ENCODE measurements around the gene ARHGEF17.

DNA sequence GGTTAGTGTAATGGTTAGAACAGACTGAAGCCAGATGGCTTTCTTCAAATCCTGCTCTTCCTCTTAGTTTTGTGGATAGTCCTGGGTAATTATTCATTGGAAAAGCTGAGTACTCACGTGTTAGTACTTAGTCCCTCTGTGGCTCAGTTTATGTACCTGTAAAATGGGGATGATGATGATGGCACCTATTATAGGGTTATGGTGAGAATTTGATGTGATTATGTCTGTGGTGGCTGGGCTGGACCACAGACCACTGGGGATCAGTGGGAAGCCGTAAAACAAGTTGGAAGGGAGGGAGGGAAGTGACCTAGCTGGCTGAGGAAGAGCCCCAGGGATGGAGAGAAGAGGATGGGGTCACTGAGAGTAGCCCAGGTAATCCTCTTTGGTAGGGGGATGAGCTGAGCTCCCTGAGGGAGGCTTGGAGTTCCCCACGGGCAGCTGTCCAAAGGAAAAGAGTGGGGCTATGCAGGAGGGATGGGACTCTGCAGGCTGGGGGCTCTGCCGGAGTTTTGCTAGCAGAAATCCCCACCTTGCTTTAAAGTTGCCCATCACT is 19.8 kb downstream of the ARHGEF17 start:
- TF ChIP-seq EZH2 (IDR thresholded peaks at IDR 0.05; ENCODE audit: borderline replicate concordance, low read length), result no peak
- TF ChIP-seq, protein P1, sequence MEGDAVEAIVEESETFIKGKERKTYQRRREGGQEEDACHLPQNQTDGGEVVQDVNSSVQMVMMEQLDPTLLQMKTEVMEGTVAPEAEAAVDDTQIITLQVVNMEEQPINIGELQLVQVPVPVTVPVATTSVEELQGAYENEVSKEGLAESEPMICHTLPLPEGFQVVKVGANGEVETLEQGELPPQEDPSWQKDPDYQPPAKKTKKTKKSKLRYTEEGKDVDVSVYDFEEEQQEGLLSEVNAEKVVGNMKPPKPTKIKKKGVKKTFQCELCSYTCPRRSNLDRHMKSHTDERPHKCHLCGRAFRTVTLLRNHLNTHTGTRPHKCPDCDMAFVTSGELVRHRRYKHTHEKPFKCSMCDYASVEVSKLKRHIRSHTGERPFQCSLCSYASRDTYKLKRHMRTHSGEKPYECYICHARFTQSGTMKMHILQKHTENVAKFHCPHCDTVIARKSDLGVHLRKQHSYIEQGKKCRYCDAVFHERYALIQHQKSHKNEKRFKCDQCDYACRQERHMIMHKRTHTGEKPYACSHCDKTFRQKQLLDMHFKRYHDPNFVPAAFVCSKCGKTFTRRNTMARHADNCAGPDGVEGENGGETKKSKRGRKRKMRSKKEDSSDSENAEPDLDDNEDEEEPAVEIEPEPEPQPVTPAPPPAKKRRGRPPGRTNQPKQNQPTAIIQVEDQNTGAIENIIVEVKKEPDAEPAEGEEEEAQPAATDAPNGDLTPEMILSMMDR (conservative IDR thresholded peaks at IDR 0.05 in 1 of 2, IDR thresholded peaks at IDR 0.05 in 1 of 2; ENCODE audit: extremely low read depth in 1 of 2, insufficient read depth in 1 of 2, low read depth in 1 of 2, low read length in 2 of 2), result no peak

Measured in mammary epithelial cell (primary cell).